NT2/D1 (cell line): ENCODE data around the gene PAPSS2.

ENCODE experiments used
- DNase-seq: peaks from one replicate; pipeline ENCODE4 v3.0.0-alpha.2; 2011; ENCODE audit warnings: low read depth, low spot score
- H3K27me3 ChIP-seq: 2 replicates; pipeline ENCODE4 v1.6.0; 2011; ENCODE audit warnings: mild to moderate bottlenecking; ENCODE audit not compliant: insufficient read length, insufficient read depth
- H3K36me3 ChIP-seq: 2 replicates; pipeline ENCODE4 v1.6.1; 2011; ENCODE audit warnings: mild to moderate bottlenecking, low read length, mixed read lengths; ENCODE audit not compliant: insufficient read depth, insufficient read length
- H3K4me1 ChIP-seq: 2 replicates; pipeline ENCODE4 v1.5.1; 2011; ENCODE audit not compliant: insufficient read depth, insufficient read length
- H3K4me3 ChIP-seq: 2 replicates; pipeline ENCODE4 v1.5.1; 2011; ENCODE audit warnings: low read depth; ENCODE audit not compliant: insufficient read length
- H3K9ac ChIP-seq: 2 replicates; pipeline ENCODE4 v1.6.0; 2011; ENCODE audit warnings: low read depth; ENCODE audit not compliant: insufficient read length
- H3K9me3 ChIP-seq: 2 replicates; pipeline ENCODE4 v1.5.1; 2011; ENCODE audit warnings: mild to moderate bottlenecking, low read length; ENCODE audit not compliant: insufficient read depth
- SUZ12 ChIP-seq: IDR thresholded peaks from 2 replicates; pipeline ENCODE4 v1.6.1; 2011; ENCODE audit not compliant: insufficient read length, insufficient read depth; ENCODE audit errors: extremely low read depth
- YY1 ChIP-seq: IDR thresholded peaks from 2 replicates; pipeline ENCODE4 v1.6.1; 2011; ENCODE audit not compliant: insufficient read length, insufficient read depth
- ZNF274 ChIP-seq: IDR thresholded peaks from 2 replicates; pipeline ENCODE4 v1.6.1; 2011; ENCODE audit warnings: mild to moderate bottlenecking, low read depth, low read length

Gene PAPSS2

DNA sequence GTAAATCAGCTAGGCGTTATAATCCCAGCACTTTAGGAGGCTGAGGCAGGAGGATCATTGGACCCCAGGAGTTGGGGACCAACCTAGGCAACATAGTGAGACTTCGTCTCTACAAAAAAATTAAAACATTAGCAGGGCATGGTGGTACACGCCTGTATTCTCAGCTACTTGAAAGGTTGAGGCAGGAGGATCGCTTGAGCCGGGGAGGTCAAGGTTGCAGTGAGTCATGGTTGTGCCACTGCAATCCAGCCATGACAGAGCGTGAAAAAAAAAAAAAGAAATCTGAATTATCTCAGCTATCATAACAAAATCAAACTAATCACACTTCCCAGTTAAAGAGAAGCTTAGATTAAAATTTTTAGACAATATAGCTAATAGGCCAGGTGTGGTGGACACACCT is 123.0 kb downstream of the PAPSS2 start:
- no peak for DNase-seq
- peaks cover 31% of the 10 kb centered on the region for H3K36me3 ChIP-seq

DNA sequence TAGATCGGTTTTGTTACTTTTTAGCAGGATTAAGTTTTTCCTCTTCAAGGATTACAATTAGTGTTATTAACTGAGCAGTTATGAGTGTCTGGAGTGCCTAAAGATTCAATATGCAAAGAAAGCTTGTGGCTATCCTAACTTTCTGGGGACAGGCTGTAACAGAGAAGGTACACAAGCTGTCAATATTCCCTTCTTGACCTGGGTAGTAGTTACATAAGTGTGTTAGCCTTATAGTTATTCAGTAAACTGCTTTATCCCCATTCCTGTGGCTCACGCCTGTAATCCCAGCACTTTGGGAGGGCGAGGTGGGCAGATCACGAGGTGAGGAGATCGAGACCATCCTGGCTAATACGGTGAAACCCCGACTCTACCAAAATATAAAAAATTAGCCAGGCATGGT is 126.7 kb downstream of the PAPSS2 start:
- H3K9ac ChIP-seq: no peak overlapping the region
- no peaks in the 10 kb centered on the region for H3K27me3 ChIP-seq
- no peaks in the 10 kb centered on the region for H3K9me3 ChIP-seq
- no peak for TF ChIP-seq YY1
- TF ChIP-seq ZNF274: no peak
- TF ChIP-seq SUZ12: no peak
- H3K4me1 ChIP-seq: no peaks in the 10 kb centered on the region
- no peak for DNase-seq
- H3K36me3 ChIP-seq: peaks cover 36% of the 10 kb centered on the region
- no peak overlapping the region for H3K4me3 ChIP-seq

More for the DNA sequence above, 123.0 kb downstream of the PAPSS2 start:
- Histone ChIP-seq H3K27me3 (no peaks in the 10 kb centered on the region), H3K9ac (no peak overlapping the region), H3K4me3 (no peak overlapping the region), H3K4me1 (no peaks in the 10 kb centered on the region), H3K9me3 (no peaks in the 10 kb centered on the region)
- no peak for TF ChIP-seq ZNF274
- no peak for TF ChIP-seq YY1
- no peak for TF ChIP-seq SUZ12

- H3K36me3 ChIP-seq: peaks cover 28% of the 10 kb centered on the region
- no peak overlapping the region for H3K4me3 ChIP-seq
- no peaks in the 10 kb centered on the region for H3K4me1 ChIP-seq
- no peaks in the 10 kb centered on the region for H3K9me3 ChIP-seq
- DNase-seq: no peak
- no peak overlapping the region for H3K9ac ChIP-seq
- TF ChIP-seq SUZ12 (no peak), YY1 (no peak), ZNF274 (no peak)
- no peaks in the 10 kb centered on the region for H3K27me3 ChIP-seq
Observed at GRCh38 chr10:87790185-87790584, 130.5 kb downstream of the PAPSS2 start.

- TF ChIP-seq ZNF274 (no peak), SUZ12 (no peak), YY1 (no peak)
- no peaks in the 10 kb centered on the region for H3K4me1 ChIP-seq
- no peak for DNase-seq
- H3K9me3 ChIP-seq: peaks cover 3% of the 10 kb centered on the region
- H3K27me3 ChIP-seq: no peaks in the 10 kb centered on the region
- H3K36me3 ChIP-seq: peaks cover 40% of the 10 kb centered on the region
- no peak overlapping the region for H3K4me3 ChIP-seq
- no peak overlapping the region for H3K9ac ChIP-seq
Observed at GRCh38 chr10:87794285-87794684, 134.6 kb downstream of the PAPSS2 start.
